Measurements from ENCODE around the gene SERPINB12. TPM values are rescaled to one million over a fixed set of nuclear protein-coding genes. Genes with fewer than 3 reads are reported as not detected.

The SERPINB12 gene
- not detected for polyA plus RNA-seq

DNA sequence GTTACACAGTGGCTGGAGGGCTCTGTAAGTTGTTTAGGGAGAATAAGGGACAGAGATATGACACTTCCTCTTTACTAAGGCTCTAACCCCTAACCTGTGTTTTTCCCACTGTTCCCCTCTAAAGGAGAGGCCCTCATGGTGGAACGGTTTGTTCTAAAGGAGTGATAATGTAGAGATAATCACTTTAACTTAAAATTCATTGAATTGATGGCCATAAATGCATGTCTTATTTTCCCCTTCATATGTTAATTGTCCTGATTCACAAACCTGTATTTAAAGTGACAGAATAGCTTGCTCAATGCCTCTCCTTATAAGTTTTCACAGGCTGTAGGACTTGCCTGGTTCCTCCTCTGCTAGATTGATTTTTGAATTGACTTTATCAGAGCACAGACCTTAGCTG is at the start of gene SERPINB12:
Gene SERPINB12 (plus strand): TSS at position 301 of the 400 bp plus-strand sequence. CDS start 13,791 bp downstream, outside the sequence.
- Mint-ChIP-seq H3K27me3 (ENCODE audit: low read depth in 3 of 3) (peaks cover 2 to 10% (median 6%) of the 10 kb centered on the region in 3 donors), H3K4me3 (no peak within 1 kb of the TSS)

GRCh38 chr18:63492851-63493250 is 49.3 kb upstream of the SERPINB12 start:
- no peaks in the 10 kb centered on the region for H3K36me3 Mint-ChIP-seq
- no peak overlapping the region for H3K4me3 Mint-ChIP-seq
- no peaks in the 10 kb centered on the region for H3K9me3 Mint-ChIP-seq
- H3K27me3 Mint-ChIP-seq (ENCODE audit: low read depth in 3 of 3), result peaks cover 0 to 3% (median 2%) of the 10 kb centered on the region in 3 donors
- no peaks in the 10 kb centered on the region for H3K4me1 Mint-ChIP-seq
- no peak for DNase-seq
- no peak overlapping the region for H3K27ac Mint-ChIP-seq

More for the DNA sequence above, at the start of gene SERPINB12:
- H3K4me1 Mint-ChIP-seq, result no peaks in the 10 kb centered on the region
- H3K9me3 Mint-ChIP-seq, result no peaks in the 10 kb centered on the region
- no peaks in the 10 kb centered on the region for H3K36me3 Mint-ChIP-seq
- no peak within 1 kb of the TSS for H3K27ac Mint-ChIP-seq
- no peak for DNase-seq

DNA sequence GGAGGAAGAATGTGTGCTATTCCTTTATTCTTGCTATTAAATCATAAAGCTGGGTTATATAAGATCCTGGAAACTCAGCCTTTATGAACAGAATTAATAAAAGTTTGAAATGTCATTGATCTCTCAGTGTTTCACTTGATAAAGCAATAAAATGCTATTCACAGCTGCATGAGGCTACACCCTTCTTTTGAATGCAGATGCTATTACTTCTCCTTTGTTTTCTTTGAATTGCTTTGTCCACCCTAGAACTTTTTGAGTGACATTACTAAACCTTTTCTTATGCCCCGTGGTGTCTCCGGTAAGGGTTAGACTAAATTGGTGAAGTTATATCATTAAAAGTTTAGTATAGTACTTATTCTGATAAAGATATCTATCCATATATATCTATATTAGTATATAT is 46.5 kb upstream of the SERPINB12 start:
- H3K36me3 Mint-ChIP-seq, result no peaks in the 10 kb centered on the region
- H3K4me3 Mint-ChIP-seq, result no peak overlapping the region
- H3K4me1 Mint-ChIP-seq, result no peaks in the 10 kb centered on the region
- H3K9me3 Mint-ChIP-seq, result no peaks in the 10 kb centered on the region
- no peak overlapping the region for H3K27ac Mint-ChIP-seq
- H3K27me3 Mint-ChIP-seq (ENCODE audit: low read depth in 3 of 3), result peaks cover 0 to 3% (median 2%) of the 10 kb centered on the region in 3 donors
- DNase-seq, result no peak

- DNase-seq, result no peak
- Mint-ChIP-seq H3K27ac (no peak overlapping the region), H3K4me1 (no peaks in the 10 kb centered on the region), H3K36me3 (no peaks in the 10 kb centered on the region), H3K27me3 (ENCODE audit: low read depth in 3 of 3) (peaks cover 0 to 6% (median 3%) of the 10 kb centered on the region in 3 donors), H3K9me3 (no peaks in the 10 kb centered on the region), H3K4me3 (no peak overlapping the region)
These were observed 36.4 kb upstream of the SERPINB12 start for GRCh38 chr18:63505566-63506335.

DNA sequence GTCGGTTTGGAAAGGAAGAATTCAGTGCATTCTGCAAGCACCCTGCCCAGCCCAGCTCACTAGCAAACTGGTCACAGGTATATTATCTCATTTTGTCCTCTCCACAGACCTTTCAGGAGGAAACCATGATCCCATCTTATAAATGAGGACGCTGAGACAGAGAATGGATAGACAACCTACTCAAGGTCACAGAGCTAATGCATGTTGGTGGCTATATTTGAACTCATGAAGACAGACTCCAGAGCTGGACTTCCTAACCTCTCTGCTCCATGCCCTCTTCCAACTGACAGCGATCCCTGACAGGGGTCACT is 35.9 kb upstream of the SERPINB12 start:
- Mint-ChIP-seq H3K4me3 (no peak overlapping the region), H3K36me3 (no peaks in the 10 kb centered on the region), H3K9me3 (no peaks in the 10 kb centered on the region), H3K27ac (no peak overlapping the region), H3K4me1 (no peaks in the 10 kb centered on the region), H3K27me3 (ENCODE audit: low read depth in 3 of 3) (peaks cover 0 to 6% (median 3%) of the 10 kb centered on the region in 3 donors)
- DNase-seq, result no peak

GRCh38 chr18:63508596-63508995 is 33.6 kb upstream of the SERPINB12 start:
- Mint-ChIP-seq H3K4me1 (no peaks in the 10 kb centered on the region), H3K27ac (no peak overlapping the region), H3K9me3 (no peaks in the 10 kb centered on the region), H3K27me3 (ENCODE audit: low read depth in 3 of 3) (peaks cover 0 to 6% (median 3%) of the 10 kb centered on the region in 3 donors), H3K4me3 (no peak overlapping the region), H3K36me3 (no peaks in the 10 kb centered on the region)
- no peak for DNase-seq

DNA sequence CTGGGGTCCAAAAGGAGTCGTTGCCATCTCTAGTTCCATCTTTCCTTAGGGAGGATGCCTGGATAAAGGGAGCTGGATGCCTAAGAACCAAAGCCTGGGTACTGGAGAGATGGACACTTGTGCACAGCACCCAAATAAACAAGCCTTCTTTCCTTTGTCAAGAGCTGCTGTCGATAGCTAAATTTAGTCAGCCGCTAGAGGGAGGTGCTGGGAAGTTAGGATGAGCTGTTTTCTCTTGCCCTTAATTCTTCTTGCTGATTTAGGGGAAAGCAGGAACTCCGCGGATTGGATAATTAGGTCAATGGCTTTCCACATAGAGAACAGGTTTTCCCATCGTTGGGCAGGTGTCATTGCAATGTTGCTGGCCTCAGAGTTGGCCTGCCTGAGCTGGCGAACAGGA is 30.9 kb upstream of the SERPINB12 start:
- Mint-ChIP-seq H3K27ac (no peak overlapping the region), H3K4me1 (no peaks in the 10 kb centered on the region), H3K36me3 (no peaks in the 10 kb centered on the region), H3K27me3 (ENCODE audit: low read depth in 3 of 3) (peaks cover 0 to 5% (median 3%) of the 10 kb centered on the region in 3 donors), H3K9me3 (no peaks in the 10 kb centered on the region), H3K4me3 (no peak overlapping the region)
- DNase-seq, result no peak

- Mint-ChIP-seq H3K4me3 (no peak overlapping the region), H3K36me3 (no peaks in the 10 kb centered on the region), H3K9me3 (no peaks in the 10 kb centered on the region), H3K27me3 (ENCODE audit: low read depth in 3 of 3) (peaks cover 0 to 3% (median 0%) of the 10 kb centered on the region in 3 donors), H3K4me1 (no peaks in the 10 kb centered on the region), H3K27ac (no peak overlapping the region)
- no peak for DNase-seq
These were observed 27.8 kb upstream of the SERPINB12 start for GRCh38 chr18:63514326-63514725.

DNA sequence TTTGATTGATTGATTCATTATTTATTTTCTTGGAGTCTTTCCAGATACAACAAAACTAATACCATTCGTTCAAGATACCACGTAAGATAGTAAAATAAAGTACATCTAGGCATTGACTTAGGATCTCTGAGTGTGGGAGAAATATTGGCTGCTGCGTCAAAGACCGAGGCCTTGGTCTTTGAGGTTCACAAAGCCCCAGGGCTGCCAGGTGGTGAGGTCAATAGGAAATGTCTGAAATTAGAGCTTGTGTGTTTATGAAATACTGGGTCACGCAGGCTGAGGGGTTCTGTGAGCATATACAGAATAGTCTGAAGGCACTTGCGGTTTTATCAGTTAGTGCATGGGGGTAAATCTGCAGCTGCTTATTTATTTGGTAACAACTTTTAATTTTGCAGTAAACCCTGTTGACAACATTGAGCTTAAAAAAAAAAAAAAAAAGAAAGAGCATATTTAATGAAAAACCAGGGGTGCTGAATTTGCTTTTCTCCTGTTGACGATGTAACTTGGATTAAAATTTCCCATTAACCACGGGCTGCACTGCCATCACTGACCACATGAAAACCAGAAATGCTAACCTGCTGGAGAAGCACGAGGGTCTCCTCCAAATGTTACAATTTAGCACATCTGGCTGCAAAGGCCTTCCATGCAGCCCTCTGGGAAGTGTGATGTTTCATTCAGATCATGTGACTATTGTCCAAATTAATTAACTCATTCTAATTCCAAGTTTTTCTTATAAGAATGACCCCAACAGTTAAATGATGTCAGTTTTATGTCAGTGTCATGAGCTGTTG is 27.1 kb upstream of the SERPINB12 start:
- Mint-ChIP-seq H3K4me1 (no peaks in the 10 kb centered on the region), H3K27me3 (ENCODE audit: low read depth in 3 of 3) (peaks cover 0 to 1% (median 0%) of the 10 kb centered on the region in 3 donors), H3K4me3 (no peak overlapping the region), H3K9me3 (no peaks in the 10 kb centered on the region), H3K36me3 (no peaks in the 10 kb centered on the region), H3K27ac (no peak overlapping the region)
- no peak for DNase-seq

- Mint-ChIP-seq H3K9me3 (no peaks in the 10 kb centered on the region), H3K36me3 (no peaks in the 10 kb centered on the region), H3K27ac (no peak overlapping the region), H3K4me1 (no peaks in the 10 kb centered on the region), H3K4me3 (no peak overlapping the region), H3K27me3 (ENCODE audit: low read depth in 3 of 3) (peaks cover 0 to 1% (median 0%) of the 10 kb centered on the region in 3 donors)
- no peak for DNase-seq
These were observed 26.4 kb upstream of the SERPINB12 start for GRCh38 chr18:63515801-63516200.

- Mint-ChIP-seq H3K27me3 (ENCODE audit: low read depth in 3 of 3) (peaks cover 0 to 2% (median 1%) of the 10 kb centered on the region in 3 donors), H3K27ac (no peak overlapping the region), H3K36me3 (no peaks in the 10 kb centered on the region), H3K4me3 (no peak overlapping the region), H3K9me3 (no peaks in the 10 kb centered on the region), H3K4me1 (no peaks in the 10 kb centered on the region)
- peak; percentile 37 to 64 (median 51) for DNase-seq
These were observed 23.8 kb upstream of the SERPINB12 start for GRCh38 chr18:63518178-63519012.

GRCh38 chr18:63520053-63520685 is 22.0 kb upstream of the SERPINB12 start:
- no peak for DNase-seq
- no peak overlapping the region for H3K4me3 Mint-ChIP-seq
- no peak overlapping the region for H3K27ac Mint-ChIP-seq
- no peaks in the 10 kb centered on the region for H3K36me3 Mint-ChIP-seq
- H3K4me1 Mint-ChIP-seq, result no peaks in the 10 kb centered on the region
- H3K9me3 Mint-ChIP-seq, result no peaks in the 10 kb centered on the region
- peaks cover 0 to 6% (median 2%) of the 10 kb centered on the region in 3 donors for H3K27me3 Mint-ChIP-seq (ENCODE audit: low read depth in 3 of 3)

DNA sequence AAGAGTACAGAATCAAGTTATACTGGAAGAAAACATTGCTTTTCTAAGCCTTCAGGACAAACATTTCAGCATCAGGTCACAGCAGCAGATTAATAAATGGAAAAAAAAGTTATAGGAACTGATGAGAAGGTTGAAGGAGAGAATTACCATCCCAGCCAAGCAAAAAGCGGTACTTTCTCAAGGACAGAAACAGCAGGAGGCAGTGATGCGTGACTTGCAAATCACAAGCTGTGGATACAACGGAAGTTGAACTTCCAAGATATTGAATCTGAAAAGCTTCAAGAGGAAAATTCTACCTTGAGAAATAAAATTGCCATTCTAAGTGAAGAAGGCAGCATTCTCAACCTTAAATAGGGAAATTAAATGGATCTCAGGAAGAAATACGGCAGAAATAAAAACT is 18.5 kb upstream of the SERPINB12 start:
- Mint-ChIP-seq H3K9me3 (no peaks in the 10 kb centered on the region), H3K27me3 (ENCODE audit: low read depth in 3 of 3) (peaks cover 0 to 6% (median 2%) of the 10 kb centered on the region in 3 donors), H3K4me3 (no peak overlapping the region), H3K36me3 (no peaks in the 10 kb centered on the region), H3K4me1 (no peaks in the 10 kb centered on the region), H3K27ac (no peak overlapping the region)
- no peak for DNase-seq

Data from immature natural killer cell (primary cell).